H9 (cell line): ENCODE data around the gene CYP4V2. TPM values are rescaled to one million over a fixed set of nuclear protein-coding genes. Genes with fewer than 3 reads are reported as not detected.
"Not testable (repeated sequence)": the region's sequence is repeated elsewhere in the genome, so short reads cannot be mapped to it uniquely, and the experiment has no call there.

Experiments
- DNase-seq: peaks from one replicate; pipeline ENCODE4 v3.0.0-alpha.2; 2017
- H2AFZ ChIP-seq: one replicate; pipeline ENCODE4 v1.6.1; 2013; ENCODE audit warnings: mild to moderate bottlenecking, low read length, control low read depth, moderate library complexity
- H2AK5ac ChIP-seq: 2 replicates; pipeline ENCODE4 v1.6.1; 2013; ENCODE audit warnings: low read length, control low read depth, mixed read lengths; ENCODE audit not compliant: insufficient read length
- H2BK120ac ChIP-seq: one replicate; pipeline ENCODE4 v1.6.1; 2013; ENCODE audit warnings: low read depth, mild to moderate bottlenecking, low read length, control low read depth, inconsistent platforms; ENCODE audit not compliant: poor library complexity, severe bottlenecking
- H2BK12ac ChIP-seq: 2 replicates; pipeline ENCODE4 v1.6.1; 2013; ENCODE audit warnings: low read length, control low read depth, mixed read lengths, low read depth; ENCODE audit not compliant: insufficient read length
- H2BK15ac ChIP-seq: 2 replicates; pipeline ENCODE4 v1.6.1; 2013; ENCODE audit warnings: low read depth, low read length, control low read depth
- H2BK20ac ChIP-seq: one replicate; pipeline ENCODE4 v1.6.1; 2013; ENCODE audit warnings: low read depth, mild to moderate bottlenecking, low read length, control low read depth, inconsistent platforms; ENCODE audit not compliant: poor library complexity, severe bottlenecking
- H2BK5ac ChIP-seq: 2 replicates; pipeline ENCODE4 v1.6.1; 2013; ENCODE audit warnings: low read length, control low read depth, mixed read lengths; ENCODE audit not compliant: insufficient read length
- H3K14ac ChIP-seq: 2 replicates; pipeline ENCODE4 v1.6.1; 2013; ENCODE audit warnings: low read length, control low read depth; ENCODE audit not compliant: insufficient read depth
- H3K18ac ChIP-seq: 2 replicates; pipeline ENCODE4 v1.6.1; 2013; ENCODE audit warnings: low read depth, mild to moderate bottlenecking, mixed read lengths, low read length, control low read depth; ENCODE audit not compliant: insufficient read length
- H3K23ac ChIP-seq: 2 replicates; pipeline ENCODE4 v1.6.1; 2013; ENCODE audit warnings: low read length, control low read depth, mixed read lengths, low read depth; ENCODE audit not compliant: insufficient read length
- H3K23me2 ChIP-seq: 2 replicates; pipeline ENCODE4 v1.6.1; 2013; ENCODE audit warnings: low read depth, mild to moderate bottlenecking, mixed read lengths, low read length, control low read depth; ENCODE audit not compliant: insufficient read length, poor library complexity, severe bottlenecking
- H3K27ac ChIP-seq: 2 replicates; pipeline ENCODE4 v1.5.1; 2013; ENCODE audit warnings: low read length, control low read depth, mixed read lengths, low read depth; ENCODE audit not compliant: insufficient read length
- H3K27me3 ChIP-seq: 2 replicates; pipeline ENCODE4 v1.6.1; 2013; ENCODE audit warnings: low read length, control low read depth, inconsistent platforms; ENCODE audit not compliant: insufficient read depth
- H3K4ac ChIP-seq: 2 replicates; pipeline ENCODE4 v1.6.1; 2013; ENCODE audit warnings: low read depth, mild to moderate bottlenecking, control low read depth, inconsistent platforms, low read length, moderate library complexity
- H3K4me1 ChIP-seq: 2 replicates; pipeline ENCODE4 v1.6.1; 2013; ENCODE audit warnings: low read length, control low read depth, inconsistent platforms; ENCODE audit not compliant: insufficient read depth
- H3K4me2 ChIP-seq: 2 replicates; pipeline ENCODE4 v1.6.1; 2013; ENCODE audit warnings: low read length, control low read depth, mixed read lengths; ENCODE audit not compliant: insufficient read length, insufficient read depth
- H3K56ac ChIP-seq: 2 replicates; pipeline ENCODE4 v1.6.1; 2013; ENCODE audit warnings: low read depth, mild to moderate bottlenecking, mixed read lengths, low read length, control low read depth; ENCODE audit not compliant: insufficient read length
- H3K79me1 ChIP-seq: 2 replicates; pipeline ENCODE4 v1.6.1; 2013; ENCODE audit warnings: low read depth, mild to moderate bottlenecking, moderate library complexity, low read length, control low read depth, inconsistent platforms; ENCODE audit not compliant: insufficient read depth, poor library complexity, severe bottlenecking
- H3K79me2 ChIP-seq: 2 replicates; pipeline ENCODE4 v1.6.1; 2013; ENCODE audit warnings: low read length, control low read depth, inconsistent platforms; ENCODE audit not compliant: insufficient read depth
- H3K9ac ChIP-seq: 2 replicates; pipeline ENCODE4 v1.6.1; 2013; ENCODE audit warnings: low read length, control low read depth, mixed read lengths; ENCODE audit not compliant: insufficient read length; ENCODE audit errors: extremely low read depth
- H3K9me3 ChIP-seq: one replicate; pipeline ENCODE4 v1.6.1; 2013; ENCODE audit warnings: low read depth, low read length, inconsistent platforms; ENCODE audit not compliant: control insufficient read depth
- H3T11ph ChIP-seq: one replicate; pipeline ENCODE4 v1.6.1; 2013; ENCODE audit warnings: mild to moderate bottlenecking, low read length, control low read depth, inconsistent platforms
- H4K20me1 ChIP-seq: one replicate; pipeline ENCODE4 v1.6.1; 2013; ENCODE audit not compliant: control insufficient read depth, insufficient read length, insufficient read depth
- H4K5ac ChIP-seq: 2 replicates; pipeline ENCODE4 v1.6.1; 2013; ENCODE audit warnings: low read depth, mild to moderate bottlenecking, mixed read lengths, low read length, control low read depth; ENCODE audit not compliant: insufficient read length
- H4K8ac ChIP-seq: replicated peaks from 2 replicates; pipeline ENCODE4 v1.6.1; 2013; ENCODE audit warnings: low read length, control low read depth, mixed read lengths, low read depth; ENCODE audit not compliant: insufficient read length
- H4K91ac ChIP-seq: 2 replicates; pipeline ENCODE4 v1.6.1; 2013; ENCODE audit warnings: low read depth, mild to moderate bottlenecking, moderate library complexity, mixed read lengths, low read length, control low read depth; ENCODE audit not compliant: insufficient read length
- H3K27ac Mint-ChIP-seq, 3 experiments: 2 replicates in 2 of 3; 3 replicates in 1 of 3; pipeline ENCODE4 v1.8.0; 2020 to 2021; ENCODE audit warnings: mixed read lengths in 3 of 3, mild to moderate bottlenecking in 1 of 3, moderate library complexity in 1 of 3
- H3K27me3 Mint-ChIP-seq: 2 replicates; pipeline ENCODE4 v1.8.0; 2021; ENCODE audit warnings: low read depth, mild to moderate bottlenecking, moderate library complexity, mixed read lengths
- H3K36me3 Mint-ChIP-seq, 3 experiments: 2 replicates in 2 of 3; 3 replicates in 1 of 3; pipeline ENCODE4 v1.8.0; 2020 to 2021; ENCODE audit warnings: low read depth in 3 of 3, mixed read lengths in 3 of 3; ENCODE audit not compliant: insufficient read depth in 1 of 3
- H3K4me1 Mint-ChIP-seq, 2 experiments: 2 replicates each; pipeline ENCODE4 v1.8.0; 2020; ENCODE audit warnings: mixed read lengths in 2 of 2
- H3K4me3 Mint-ChIP-seq, 2 experiments: 2 replicates in 1 of 2; 3 replicates in 1 of 2; pipeline ENCODE4 v1.8.0; 2020 to 2021; ENCODE audit warnings: mild to moderate bottlenecking in 2 of 2, mixed read lengths in 2 of 2, moderate library complexity in 1 of 2
- H3K9me3 Mint-ChIP-seq, 2 experiments: 2 replicates in 1 of 2; 3 replicates in 1 of 2; pipeline ENCODE4 v1.8.0; 2020; ENCODE audit warnings: mild to moderate bottlenecking in 2 of 2, mixed read lengths in 2 of 2, moderate library complexity in 1 of 2
- WGBS: extraction: QIAGEN DNeasy Blood & Tissue Kit; methylation state at CpG from one replicate; pipeline ENCODE4 v1.1.7; 2013; ENCODE audit warnings: missing lambda C conversion rate, low lambda C conversion rate, mixed read lengths; ENCODE audit not compliant: insufficient read length; ENCODE audit errors: extremely low coverage; 5-methylcytosine and 5-hydroxymethylcytosine counted together
- total RNA-seq: library from RNA; stranded (reverse); gene quantifications from 2 replicates; pipeline ENCODE4 v1.2.1, GENCODE V29; 2021
- TF ChIP-seq, protein P1 (sequence below): fragments of 200-600 bp; sonication (generic); conservative IDR thresholded peaks from 3 replicates; pipeline ENCODE4 v1.8.0; 2021; ENCODE audit warnings: antibody characterized with exemption, mild to moderate bottlenecking

The CYP4V2 gene
- total RNA-seq, 1 experiment from 2014 or later, result 1.0 TPM

- Histone ChIP-seq H3T11ph (no peak overlapping the region), H3K23ac (no peak overlapping the region), H2BK15ac (no peak overlapping the region), H3K27me3 (no peaks in the 10 kb centered on the region), H2BK20ac (no peak overlapping the region), H2AK5ac (no peak overlapping the region), H3K14ac (no peak overlapping the region), H3K79me2 (peaks cover 14% of the 10 kb centered on the region; the same call in 1 of the 2 replicates), H3K27ac (peak overlapping the region; percentile 7), H3K23me2 (peaks cover 3% of the 10 kb centered on the region), H3K9ac (no peak overlapping the region), H3K79me1 (no peaks in the 10 kb centered on the region), H3K4ac (no peak overlapping the region), H4K5ac (no peak overlapping the region), H2AFZ (no peak overlapping the region), H4K20me1 (peaks cover 2% of the 10 kb centered on the region), H3K4me2 (no peak overlapping the region), H3K9me3 (no peaks in the 10 kb centered on the region), H2BK12ac (no peak overlapping the region), H2BK5ac (no peak overlapping the region), H3K18ac (no peak overlapping the region), H4K91ac (no peak overlapping the region), H4K8ac (no peak overlapping the region), H3K4me1 (no peaks in the 10 kb centered on the region), H2BK120ac (no peak overlapping the region), H3K56ac (no peak overlapping the region)
- Mint-ChIP-seq H3K27me3 (no peaks in the 10 kb centered on the region; the same call in none of the 2 replicates), H3K4me3 (no peak overlapping the region), H3K36me3 (peaks cover 0 to 6% (median 0%) of the 10 kb centered on the region in 3 experiments; a peak in 4 of 7 replicates), H3K4me1 (peaks cover 3 to 11% of the 10 kb centered on the region in 2 experiments; a peak in 3 of 4 replicates), H3K27ac (no peak overlapping the region; a peak in 3 of 7 replicates), H3K9me3 (no peaks in the 10 kb centered on the region; a peak in 4 of 5 replicates)
- no CpG with 5 or more reads among the region's 4 CpGs for WGBS
- TF ChIP-seq, protein P1, sequence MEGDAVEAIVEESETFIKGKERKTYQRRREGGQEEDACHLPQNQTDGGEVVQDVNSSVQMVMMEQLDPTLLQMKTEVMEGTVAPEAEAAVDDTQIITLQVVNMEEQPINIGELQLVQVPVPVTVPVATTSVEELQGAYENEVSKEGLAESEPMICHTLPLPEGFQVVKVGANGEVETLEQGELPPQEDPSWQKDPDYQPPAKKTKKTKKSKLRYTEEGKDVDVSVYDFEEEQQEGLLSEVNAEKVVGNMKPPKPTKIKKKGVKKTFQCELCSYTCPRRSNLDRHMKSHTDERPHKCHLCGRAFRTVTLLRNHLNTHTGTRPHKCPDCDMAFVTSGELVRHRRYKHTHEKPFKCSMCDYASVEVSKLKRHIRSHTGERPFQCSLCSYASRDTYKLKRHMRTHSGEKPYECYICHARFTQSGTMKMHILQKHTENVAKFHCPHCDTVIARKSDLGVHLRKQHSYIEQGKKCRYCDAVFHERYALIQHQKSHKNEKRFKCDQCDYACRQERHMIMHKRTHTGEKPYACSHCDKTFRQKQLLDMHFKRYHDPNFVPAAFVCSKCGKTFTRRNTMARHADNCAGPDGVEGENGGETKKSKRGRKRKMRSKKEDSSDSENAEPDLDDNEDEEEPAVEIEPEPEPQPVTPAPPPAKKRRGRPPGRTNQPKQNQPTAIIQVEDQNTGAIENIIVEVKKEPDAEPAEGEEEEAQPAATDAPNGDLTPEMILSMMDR, result no peak
- DNase-seq, result no peak
Measured at GRCh38 chr4:186241616-186242015, 50.2 kb downstream of the CYP4V2 start.

GRCh38 chr4:186242031-186242430 is 50.7 kb downstream of the CYP4V2 start:
- H2BK20ac ChIP-seq, H3K56ac ChIP-seq, H3K27ac Mint-ChIP-seq, H3K9ac ChIP-seq, DNase-seq, H4K91ac ChIP-seq, H3K79me1 ChIP-seq, H3K18ac ChIP-seq, H2BK15ac ChIP-seq, H3K9me3 Mint-ChIP-seq, H4K5ac ChIP-seq, H3K36me3 Mint-ChIP-seq, H3K23ac ChIP-seq, H3K4me1 ChIP-seq, H4K20me1 ChIP-seq, H3T11ph ChIP-seq, H3K4ac ChIP-seq, H3K27me3 Mint-ChIP-seq, H2BK5ac ChIP-seq, H3K9me3 ChIP-seq, H2AK5ac ChIP-seq, H2BK12ac ChIP-seq, H4K8ac ChIP-seq, H3K27me3 ChIP-seq, H2AFZ ChIP-seq, H3K23me2 ChIP-seq, H3K14ac ChIP-seq, H3K4me3 Mint-ChIP-seq: not testable (repeated sequence)
- Histone ChIP-seq H2BK120ac (peak overlapping the region; percentile 55), H3K79me2 (peaks cover 18% of the 10 kb centered on the region; the same call in 1 of the 2 replicates), H3K4me2 (peak overlapping the region; percentile 18), H3K27ac (peak overlapping the region; percentile 43)
- peaks cover 6 to 11% of the 10 kb centered on the region in 2 experiments for H3K4me1 Mint-ChIP-seq
- no CpG with 5 or more reads among the region's 10 CpGs for WGBS
